Suprapubic skin (tissue), 4 donors: ENCODE measurements around the gene AUTS2.

Experiments
- POLR2A ChIP-seq, 2 donors: fragments of 450-650 bp; IDR thresholded peaks; one replicate each; pipeline ENCODE4 v1.6.1; 2017; ENCODE audit warnings: antibody characterized with exemption in 2 of 2, mild to moderate bottlenecking in 2 of 2, moderate library complexity in 2 of 2
- POLR2AphosphoS5 ChIP-seq, 3 donors: sonication (generic); formaldehyde crosslinking; IDR thresholded peaks; one replicate each; pipeline ENCODE4 v1.6.1; 2017; ENCODE audit warnings: antibody characterized with exemption in 3 of 3
- TF ChIP-seq, protein P1 (sequence below), 2 donors: fragments of 200-600 bp in 1 of 2; fragments of 450-650 bp in 1 of 2; sonication (generic) in 1 of 2; IDR thresholded peaks; one replicate each; pipeline ENCODE4 v1.5.1; 2016 to 2019; ENCODE audit warnings: antibody characterized with exemption in 2 of 2, mild to moderate bottlenecking in 1 of 2, moderate library complexity in 1 of 2

GRCh38 chr7:69599286-69599954, 1.1 kb downstream of the AUTS2 start:
- no peak for TF ChIP-seq POLR2A (IDR thresholded peaks at IDR 0.05)
- TF ChIP-seq POLR2AphosphoS5 (IDR thresholded peaks at IDR 0.05), result no peak
- TF ChIP-seq, protein P1, sequence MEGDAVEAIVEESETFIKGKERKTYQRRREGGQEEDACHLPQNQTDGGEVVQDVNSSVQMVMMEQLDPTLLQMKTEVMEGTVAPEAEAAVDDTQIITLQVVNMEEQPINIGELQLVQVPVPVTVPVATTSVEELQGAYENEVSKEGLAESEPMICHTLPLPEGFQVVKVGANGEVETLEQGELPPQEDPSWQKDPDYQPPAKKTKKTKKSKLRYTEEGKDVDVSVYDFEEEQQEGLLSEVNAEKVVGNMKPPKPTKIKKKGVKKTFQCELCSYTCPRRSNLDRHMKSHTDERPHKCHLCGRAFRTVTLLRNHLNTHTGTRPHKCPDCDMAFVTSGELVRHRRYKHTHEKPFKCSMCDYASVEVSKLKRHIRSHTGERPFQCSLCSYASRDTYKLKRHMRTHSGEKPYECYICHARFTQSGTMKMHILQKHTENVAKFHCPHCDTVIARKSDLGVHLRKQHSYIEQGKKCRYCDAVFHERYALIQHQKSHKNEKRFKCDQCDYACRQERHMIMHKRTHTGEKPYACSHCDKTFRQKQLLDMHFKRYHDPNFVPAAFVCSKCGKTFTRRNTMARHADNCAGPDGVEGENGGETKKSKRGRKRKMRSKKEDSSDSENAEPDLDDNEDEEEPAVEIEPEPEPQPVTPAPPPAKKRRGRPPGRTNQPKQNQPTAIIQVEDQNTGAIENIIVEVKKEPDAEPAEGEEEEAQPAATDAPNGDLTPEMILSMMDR (IDR thresholded peaks at IDR 0.05), result no peak
